Fibroblast of peridontal ligament (primary cell): ENCODE measurements around the gene C16orf92.

Experiments
- DNase-seq: peaks from one replicate; pipeline ENCODE4 v3.0.0-alpha.2; 2010; ENCODE audit errors: extremely low read depth

Gene C16orf92

DNA sequence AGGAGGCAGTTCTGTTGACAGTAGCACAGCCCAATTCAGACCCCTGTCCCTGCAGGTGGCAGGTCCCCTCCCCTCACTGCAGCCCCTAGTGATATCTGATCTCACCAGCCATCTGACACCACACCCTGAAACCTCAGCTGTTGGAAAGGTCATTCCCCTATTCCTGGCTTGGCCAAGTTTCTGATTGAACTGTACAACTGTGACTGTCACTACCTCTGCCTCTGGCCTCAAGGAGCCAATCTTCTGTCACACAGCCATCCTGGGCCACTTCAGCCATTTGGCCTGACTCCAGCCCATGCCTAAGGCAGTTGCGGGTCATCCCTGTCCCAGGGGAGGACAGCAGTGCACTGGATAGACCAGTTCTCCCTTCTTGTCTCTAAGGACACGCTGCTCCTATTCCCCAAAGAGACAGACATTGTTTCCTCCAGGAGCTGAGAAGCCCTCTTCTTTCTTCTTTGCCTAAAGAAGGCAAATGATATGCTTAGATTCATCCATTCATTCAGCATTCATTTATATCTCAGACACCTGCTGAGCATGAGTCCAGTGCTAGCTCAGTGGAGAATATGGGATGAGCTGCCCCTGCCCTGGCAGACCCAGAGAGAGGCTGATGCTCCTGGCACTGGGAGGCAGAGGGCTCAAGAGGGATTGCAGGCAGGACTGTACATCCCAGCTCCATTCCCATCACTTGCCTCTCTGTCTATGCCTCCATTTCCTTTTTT is 38.0 kb downstream of the C16orf92 start:
- no peak for DNase-seq

DNA sequence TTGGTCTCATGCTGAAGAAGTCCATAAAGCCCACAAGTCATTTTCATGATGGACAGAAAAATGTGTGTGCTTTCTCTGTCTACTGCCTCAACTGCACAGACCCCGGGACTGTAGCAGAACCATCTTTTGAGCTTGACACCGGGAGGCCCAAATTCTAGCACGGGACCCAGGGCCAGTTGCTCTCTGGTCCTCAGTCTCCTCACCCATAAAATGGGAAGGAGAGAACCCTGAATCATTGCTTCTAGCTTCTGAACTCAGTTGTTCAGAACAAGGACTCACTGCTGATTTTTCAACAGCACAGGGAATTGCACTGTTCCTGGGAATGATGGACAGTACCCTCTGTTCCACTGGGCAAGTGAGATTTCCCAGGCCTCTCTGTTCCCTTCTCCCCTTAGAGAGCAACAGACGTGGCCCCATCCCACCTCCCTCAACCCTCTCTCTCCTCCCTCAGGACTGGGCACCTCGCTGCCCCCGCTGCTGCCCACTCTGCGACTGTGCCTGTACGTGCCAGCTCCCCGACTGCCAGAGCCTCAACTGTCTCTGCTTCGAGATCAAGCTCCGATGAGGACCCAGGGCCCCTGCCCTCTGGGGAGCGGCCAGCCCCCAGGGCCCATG is 40.4 kb downstream of the C16orf92 start:
- no peak for DNase-seq

DNA sequence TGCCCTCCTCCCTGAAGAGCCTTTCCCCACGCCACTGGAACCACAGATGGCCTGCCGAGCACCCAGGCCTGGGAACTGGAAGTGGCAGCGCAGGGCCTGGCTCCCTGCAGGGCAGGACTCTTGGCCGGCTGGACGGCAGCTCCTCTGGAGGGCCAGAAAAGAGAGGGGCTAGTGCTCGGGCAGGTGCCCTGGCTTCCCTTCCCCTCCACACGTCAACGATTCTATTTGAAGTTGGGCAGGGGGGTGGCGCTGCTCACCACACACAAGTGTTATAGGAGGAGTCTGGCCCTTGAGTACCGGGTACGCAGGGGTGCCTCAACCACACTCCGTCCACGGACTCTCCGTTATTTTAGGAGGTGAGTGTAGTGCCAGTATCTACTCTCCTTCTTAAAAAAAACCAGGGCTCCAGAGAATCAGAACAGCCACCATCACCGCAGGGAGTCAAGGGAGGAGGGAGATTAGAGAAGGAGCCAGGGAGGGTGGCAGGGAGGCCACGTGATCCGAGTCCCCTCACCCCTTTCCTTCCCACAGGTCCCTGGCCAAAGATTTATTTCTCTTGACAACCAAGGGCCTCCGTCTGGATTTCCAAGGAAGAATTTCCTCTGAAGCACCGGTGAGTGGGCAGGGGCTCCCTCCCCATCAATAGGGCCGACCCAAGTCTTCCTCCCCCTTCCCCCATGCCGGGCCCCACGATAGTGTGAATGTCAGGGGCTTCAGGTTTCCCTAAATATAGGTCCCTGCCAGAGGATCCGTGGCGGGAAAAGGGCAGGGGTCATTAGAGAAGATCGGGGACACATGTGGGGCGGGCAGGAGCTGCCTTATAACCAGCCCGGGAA is 41.1 kb downstream of the C16orf92 start:
- peak; percentile 49 for DNase-seq

DNA sequence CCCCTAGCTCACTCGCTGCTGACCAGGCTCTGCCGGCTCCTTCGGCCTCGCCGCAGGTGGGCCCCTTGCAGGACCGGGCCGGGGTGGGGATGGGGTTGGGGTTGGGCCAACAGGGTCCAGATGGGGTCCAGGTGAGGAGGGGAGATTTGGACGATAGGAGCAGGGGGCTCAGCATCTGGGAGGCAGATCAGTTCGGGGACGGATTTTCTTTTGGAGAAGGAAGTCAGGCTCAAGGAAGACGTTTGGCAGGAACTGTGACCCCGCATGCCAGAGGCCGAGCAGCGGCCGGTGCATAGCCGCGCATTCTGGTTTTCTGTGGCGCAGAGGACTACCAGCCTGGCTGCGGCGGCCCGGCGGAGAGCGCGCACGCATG is 41.7 kb downstream of the C16orf92 start:
- no peak for DNase-seq

DNA sequence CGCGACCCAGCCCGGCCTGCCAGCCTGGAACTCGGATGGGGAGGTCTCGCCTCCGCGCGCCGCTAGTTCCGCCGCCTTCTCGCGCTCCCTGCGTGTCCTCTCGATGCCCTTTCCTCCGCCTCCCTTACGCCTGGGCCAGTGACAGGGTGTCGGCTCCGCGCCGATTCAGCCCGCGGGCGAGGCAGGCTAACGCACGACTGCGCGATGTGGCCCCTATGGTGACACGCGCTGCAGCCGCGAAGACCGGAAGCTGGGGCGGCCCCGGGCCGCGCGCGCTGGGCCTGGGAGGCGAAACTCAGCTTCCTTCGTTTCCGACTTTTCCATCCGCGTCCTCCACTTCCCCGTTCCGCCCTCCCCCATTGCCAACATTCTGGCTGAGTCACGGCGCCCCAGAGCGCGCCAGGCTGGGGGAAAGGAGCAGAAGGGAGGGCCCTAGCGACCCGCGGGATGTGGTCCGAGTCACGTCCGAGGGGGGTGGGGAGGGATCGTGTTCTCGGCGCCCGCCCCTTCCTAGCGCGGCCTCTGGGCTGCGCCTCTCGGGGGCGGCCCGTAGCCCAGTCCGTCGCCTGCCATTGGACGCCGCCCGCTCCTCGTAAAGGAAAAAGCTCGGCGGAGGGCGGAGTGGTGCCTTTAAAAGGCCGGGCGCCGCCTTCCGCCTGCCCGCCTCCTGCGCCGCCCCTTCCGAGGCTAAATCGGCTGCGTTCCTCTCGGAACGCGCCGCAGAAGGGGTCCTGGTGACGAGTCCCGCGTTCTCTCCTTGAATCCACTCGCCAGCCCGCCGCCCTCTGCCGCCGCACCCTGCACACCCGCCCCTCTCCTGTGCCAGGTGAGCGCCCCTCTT is 42.3 kb downstream of the C16orf92 start, which contains the start of gene ALDOA:
Gene ALDOA, plus strand, starts transcription at position 659 of the 841 bp plus-strand sequence. CDS start 1,138 bp downstream, outside the sequence.
- peak; percentile 97 for DNase-seq

DNA sequence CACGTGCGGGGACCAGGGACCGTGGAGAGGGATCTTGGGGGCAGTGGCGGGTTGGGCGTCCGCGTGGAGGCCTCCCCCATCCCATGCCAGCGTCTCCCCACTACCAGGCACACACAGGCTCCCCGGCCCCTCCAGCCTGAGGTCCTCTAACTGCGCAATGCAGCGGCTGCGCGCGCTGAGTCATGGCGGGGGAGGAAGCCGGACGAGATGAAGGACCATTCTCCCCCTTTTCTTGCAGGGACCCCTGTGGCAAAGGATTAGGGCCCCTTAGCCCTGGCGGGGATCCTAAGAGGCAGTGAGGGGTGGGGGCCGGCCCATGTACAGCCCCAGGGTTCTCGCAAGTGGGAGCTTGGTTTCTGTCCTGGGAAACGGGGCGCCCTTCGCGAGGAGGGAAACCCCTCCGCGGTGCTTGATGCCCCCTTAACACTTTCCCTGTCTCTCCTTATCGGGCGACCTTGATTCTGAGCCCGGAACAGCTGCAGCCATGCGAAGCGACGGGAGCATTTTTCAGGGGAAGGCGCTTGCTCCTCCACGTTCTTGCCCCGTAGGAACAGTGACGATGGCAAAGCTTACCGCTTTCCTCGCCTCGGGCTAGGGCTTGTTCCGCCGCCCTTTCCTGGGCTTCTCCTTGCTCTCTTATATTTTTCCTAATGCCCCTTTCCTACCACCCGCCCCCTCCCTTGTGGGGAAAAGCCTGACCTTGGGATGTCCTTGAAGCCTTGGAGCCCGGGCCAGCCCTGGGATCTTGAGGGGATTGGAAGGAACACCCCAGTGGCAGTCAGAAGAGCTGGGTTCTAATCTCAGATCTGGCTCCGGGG is 43.2 kb downstream of the C16orf92 start:
- peak; percentile 58 for DNase-seq

DNA sequence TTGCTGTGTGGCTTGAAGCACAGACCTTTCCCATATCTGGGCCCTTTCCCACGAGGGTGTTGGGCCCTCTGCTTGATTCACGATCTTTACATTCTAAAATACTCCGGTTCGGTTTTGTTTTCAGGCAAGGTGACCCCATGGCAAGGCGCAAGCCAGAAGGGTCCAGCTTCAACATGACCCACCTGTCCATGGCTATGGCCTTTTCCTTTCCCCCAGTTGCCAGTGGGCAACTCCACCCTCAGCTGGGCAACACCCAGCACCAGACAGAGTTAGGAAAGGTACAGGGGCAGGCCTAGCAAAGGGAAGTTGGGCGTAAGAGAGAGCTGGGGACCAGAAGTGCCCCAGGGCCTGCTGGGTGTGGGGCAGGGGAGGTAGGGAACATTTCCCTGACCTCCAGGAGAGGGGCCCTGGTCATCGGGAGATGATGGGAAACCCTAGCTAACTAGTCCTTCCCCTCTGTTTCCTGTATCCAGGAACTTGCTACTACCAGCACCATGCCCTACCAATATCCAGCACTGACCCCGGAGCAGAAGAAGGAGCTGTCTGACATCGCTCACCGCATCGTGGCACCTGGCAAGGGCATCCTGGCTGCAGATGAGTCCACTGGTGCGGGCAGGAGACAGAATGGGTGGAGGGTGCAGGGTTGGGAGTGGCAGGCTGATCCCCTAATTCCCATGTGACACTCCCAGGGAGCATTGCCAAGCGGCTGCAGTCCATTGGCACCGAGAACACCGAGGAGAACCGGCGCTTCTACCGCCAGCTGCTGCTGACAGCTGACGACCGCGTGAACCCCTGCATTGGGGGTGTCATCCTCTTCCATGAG is 44.0 kb downstream of the C16orf92 start:
- DNase-seq: no peak

DNA sequence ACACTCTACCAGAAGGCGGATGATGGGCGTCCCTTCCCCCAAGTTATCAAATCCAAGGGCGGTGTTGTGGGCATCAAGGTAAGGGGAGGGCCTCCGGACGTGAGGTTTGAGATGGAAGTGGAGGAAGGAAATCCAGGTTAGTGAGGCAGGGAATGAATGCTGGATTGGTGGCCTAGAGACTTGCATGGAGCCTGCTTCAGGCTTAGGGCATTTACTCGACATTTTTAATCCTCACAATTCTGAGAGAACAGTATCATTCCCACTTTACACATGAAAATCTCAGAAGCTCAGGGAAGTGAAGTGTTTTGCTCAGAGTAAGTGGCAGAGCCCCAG is 44.6 kb downstream of the C16orf92 start:
- no peak for DNase-seq

DNA sequence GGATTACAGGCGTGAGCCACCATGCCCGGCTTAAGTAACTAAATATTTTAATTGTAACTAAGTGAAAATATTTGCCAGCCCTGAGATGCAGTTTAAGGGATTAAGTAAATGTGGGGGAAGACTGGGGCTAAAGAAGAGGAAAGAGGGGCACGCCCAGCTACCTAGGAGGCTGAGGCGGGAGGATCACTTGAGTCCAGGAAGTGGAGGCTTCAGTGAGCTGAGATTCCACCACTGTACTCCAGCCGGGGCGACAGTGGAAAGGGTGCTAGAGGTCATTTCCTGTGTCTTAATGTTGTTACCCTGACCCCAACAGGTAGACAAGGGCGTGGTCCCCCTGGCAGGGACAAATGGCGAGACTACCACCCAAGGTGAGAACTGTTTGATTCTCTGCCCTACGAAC is 45.3 kb downstream of the C16orf92 start:
- DNase-seq: no peak

DNA sequence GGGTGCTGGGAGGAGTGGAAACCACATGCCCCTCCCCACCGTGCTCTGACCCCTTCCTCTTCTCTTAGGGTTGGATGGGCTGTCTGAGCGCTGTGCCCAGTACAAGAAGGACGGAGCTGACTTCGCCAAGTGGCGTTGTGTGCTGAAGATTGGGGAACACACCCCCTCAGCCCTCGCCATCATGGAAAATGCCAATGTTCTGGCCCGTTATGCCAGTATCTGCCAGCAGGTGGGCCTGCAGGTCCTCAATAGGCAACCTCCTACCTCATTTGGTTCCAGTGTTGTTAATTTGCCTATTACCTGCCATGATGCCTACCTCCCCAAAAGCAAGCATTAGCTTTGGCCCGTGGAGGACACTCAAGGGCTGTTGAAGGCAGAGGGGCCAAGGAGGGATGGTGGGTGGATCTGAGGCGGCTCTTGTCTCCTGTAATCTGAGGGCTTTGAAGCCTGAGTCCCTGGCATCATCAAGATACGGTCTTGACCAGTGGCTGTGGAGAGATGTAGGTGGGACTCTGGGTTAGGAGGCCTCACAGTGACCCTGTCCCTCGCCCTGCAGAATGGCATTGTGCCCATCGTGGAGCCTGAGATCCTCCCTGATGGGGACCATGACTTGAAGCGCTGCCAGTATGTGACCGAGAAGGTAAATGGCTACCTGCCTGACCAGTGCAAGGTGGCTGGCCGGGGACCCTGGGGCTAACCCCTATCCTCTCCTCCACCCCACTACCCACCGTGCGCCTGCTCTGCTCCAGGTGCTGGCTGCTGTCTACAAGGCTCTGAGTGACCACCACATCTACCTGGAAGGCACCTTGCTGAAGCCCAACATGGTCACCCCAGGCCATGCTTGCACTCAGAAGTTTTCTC is 46.0 kb downstream of the C16orf92 start:
- no peak for DNase-seq

DNA sequence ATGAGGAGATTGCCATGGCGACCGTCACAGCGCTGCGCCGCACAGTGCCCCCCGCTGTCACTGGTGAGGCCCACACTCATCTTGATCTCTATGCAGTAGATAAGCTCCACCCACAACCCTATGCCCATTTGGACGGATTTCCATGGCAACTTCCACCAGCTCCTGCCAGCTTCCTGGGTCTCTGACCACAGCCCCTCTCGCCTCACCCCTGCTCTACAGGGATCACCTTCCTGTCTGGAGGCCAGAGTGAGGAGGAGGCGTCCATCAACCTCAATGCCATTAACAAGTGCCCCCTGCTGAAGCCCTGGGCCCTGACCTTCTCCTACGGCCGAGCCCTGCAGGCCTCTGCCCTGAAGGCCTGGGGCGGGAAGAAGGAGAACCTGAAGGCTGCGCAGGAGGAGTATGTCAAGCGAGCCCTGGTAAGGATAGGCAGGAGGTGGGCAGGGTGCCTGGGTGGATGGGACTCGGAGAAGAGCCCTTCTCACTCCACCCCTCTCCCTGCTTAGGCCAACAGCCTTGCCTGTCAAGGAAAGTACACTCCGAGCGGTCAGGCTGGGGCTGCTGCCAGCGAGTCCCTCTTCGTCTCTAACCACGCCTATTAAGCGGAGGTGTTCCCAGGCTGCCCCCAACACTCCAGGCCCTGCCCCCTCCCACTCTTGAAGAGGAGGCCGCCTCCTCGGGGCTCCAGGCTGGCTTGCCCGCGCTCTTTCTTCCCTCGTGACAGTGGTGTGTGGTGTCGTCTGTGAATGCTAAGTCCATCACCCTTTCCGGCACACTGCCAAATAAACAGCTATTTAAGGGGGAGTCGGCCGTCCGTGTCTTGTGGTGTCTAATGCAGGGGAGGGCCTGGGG is 46.8 kb downstream of the C16orf92 start:
- no peak for DNase-seq

DNA sequence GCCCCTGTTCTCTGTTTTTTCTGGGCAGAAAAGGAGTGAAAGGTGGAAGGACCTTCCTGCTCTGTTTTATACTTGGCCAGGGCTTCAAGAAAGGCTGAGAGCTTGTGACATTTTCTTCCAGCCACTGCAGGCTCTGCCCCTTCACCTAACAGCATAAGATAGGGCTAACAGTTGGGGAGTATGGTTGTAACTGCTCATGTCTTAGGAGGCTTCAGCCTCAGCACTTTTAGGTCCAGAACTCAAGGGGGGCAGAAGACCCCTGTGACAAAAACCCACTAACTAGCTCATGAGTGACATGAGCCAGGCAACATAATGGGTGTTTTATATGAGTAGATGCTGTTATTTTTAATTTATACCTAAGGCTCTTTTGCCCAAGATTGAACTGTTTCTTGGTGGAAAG is 47.5 kb downstream of the C16orf92 start:
- no peak for DNase-seq
